GM18858 (cell line): Measurements from ENCODE around the gene SLC39A11.

Experiments
- ATAC-seq: cut with Tn5 transposase; IDR thresholded peaks from one replicate; pipeline ENCODE4 v1.9.1; 2021; ENCODE audit not compliant: unreplicated experiment

Gene SLC39A11

GRCh38 chr17:72667096-72668063 lies 425.1 kb downstream of the SLC39A11 start:
- no peak for ATAC-seq

GRCh38 chr17:72665852-72666851 lies 426.3 kb downstream of the SLC39A11 start:
- ATAC-seq, result no peak

- no peak for ATAC-seq
These were observed 429.7 kb downstream of the SLC39A11 start for GRCh38 chr17:72662827-72663190.

DNA sequence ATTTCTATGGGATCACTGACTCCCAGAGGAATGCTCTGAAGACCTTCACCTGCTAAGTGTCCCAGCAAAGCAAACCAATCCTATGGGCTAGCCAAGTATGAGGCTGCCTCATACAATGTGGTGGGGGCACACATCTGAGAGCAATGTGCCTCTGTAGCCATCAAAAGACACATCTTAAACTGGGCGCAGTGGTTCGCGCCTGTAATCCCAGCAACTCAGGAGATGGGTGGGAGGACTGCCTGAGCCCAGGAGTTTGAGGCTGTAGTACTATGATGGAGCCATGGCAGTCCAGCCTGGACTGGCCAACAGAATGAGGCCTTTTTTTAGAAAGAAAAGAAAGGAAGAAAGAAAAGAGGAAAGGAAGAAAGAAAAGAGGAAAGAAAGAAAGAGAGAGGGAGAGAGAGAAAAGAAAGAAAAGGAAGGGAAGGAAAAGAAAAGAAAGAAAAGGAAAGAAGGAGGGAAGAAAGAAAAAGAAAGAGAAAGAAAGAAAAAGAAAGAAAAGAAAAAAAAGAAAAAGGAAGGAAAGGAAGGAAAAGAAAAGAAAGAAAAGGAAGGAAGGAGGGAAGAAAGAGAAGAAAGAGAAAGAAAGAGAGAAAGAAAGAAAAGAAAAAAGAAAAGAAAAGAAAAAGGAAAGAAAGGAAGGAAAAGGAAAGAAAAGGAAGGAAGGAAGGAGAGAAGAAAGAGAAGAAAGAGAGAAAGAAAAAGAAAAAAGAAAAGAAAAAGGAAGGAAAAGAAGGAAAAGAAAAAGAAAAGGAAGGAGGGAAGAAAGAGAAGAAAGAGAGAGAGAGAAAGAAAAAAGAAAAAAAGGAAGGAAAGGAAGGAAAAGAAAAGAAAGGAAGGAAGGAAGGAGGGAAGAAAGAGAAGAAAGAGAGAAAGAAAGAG lies 430.3 kb downstream of the SLC39A11 start:
- ATAC-seq, result no peak

DNA sequence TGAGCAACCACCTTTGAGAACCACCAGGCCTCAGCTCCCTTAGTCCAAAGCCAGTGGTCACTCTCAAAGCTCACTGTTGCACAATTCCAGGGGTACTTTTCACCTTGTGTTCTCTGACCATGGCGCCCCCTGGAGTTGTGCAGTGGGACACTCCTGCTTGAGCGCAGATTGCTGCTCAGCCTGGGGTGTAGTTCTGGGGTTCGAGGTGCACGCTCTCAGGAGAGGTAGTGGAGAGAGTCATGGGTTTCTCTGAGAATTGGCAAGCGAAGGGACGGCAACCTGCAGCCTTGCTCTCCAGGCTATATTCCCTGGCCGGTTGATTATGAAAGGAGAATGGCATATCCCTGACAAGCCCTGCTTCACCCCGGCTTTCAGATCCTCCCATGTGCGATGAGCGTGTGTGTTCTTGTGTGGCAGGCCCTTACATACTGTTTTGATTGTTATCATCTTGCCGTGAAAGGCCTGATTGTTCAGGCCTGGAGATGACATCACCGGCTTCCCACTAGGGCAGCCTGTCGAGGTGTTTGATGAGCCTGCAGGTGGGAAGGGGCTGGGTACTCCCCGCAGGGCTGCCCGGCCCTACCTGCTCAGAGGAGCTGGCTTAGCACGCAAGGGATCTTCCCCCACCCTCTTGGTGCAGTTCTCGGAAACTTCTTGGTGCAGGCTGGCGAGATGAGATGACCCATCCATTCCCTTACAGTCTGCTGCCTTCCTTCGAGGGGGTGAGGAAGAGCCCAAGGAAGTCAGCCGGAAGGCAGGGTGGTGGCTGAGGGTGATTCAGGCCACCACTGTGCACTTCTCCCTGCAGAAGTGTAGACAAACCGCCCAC lies 431.2 kb downstream of the SLC39A11 start:
- no peak for ATAC-seq

- ATAC-seq, result no peak
These were observed 432.0 kb downstream of the SLC39A11 start for GRCh38 chr17:72660274-72661115.

DNA sequence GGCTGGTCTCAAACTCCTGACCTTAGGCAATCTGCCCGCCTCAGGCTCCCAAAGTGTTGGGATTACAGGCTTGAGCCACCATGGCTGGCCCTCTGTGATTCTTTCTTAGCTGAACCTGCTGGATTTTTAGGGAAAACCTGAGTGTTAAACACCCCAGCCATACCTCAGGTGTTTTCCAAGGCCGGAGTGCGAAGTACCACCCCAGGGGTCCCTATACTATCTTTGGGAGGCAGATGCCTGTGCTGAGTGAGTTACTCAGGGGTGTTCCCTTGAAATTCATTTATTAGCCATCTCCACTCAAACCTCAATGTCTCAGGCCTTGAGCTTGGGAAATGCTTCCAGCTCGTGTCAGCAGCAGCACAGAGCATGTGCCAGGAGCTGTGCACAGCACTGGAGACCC lies 432.7 kb downstream of the SLC39A11 start:
- ATAC-seq, result no peak

DNA sequence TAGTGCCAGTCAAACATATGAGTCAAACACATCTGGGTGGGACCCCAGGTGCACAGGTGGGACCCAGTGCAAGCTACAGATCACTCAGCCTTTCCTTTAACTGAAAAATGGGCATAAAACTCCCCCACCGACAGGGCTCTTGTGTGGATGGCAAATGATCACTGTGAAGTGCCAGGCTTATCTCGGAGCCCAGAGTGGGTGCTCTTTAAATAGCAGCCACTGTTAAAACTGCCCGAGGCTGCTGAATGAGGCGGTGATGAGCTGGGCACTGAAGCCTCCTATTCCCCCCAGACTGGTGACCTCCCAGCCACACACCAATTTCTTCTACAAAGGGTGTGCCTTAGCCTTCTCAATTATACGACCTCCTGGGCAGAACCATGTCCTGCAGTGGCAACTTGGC lies 433.8 kb downstream of the SLC39A11 start:
- ATAC-seq, result no peak

DNA sequence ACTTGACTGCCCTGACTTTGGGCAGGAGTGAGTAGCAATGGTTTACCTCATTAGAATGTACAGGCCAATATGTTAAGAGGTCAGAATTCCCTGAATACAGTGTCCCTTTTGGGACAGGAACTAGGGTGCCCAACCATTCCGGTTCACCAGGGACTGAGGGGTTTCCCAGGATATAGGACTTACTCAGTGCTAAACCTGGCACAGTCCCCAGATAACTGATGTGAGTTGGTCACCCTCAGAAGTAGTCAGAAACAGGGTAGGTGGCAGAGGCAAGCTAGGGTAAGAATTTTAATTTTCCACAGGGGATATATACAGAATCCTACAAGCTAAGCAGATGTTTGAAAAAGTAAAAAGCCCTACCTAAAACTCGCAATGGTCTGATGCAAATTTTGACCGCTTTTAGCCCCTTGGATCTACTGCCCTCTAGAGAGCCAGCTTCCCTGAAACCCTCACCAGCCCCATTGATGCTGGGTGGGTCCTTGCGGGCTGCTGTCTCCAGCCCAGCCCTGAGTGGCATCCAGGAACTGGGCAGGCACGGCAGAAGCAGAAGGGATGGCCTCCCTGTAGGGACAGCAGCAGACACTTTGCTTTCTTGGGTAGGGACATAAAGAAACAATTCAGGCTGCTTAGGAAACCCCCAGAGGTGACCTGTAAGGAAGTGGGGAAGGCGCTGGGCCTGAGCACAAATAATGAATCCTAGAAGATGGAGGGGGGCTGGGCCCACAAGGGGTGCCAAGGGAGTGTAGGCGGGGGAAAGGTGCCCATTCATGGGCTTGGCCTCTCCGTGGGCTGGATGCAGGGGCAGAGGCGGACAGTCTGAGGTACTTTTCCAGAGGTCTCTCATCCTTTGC lies 434.8 kb downstream of the SLC39A11 start:
- no peak for ATAC-seq

DNA sequence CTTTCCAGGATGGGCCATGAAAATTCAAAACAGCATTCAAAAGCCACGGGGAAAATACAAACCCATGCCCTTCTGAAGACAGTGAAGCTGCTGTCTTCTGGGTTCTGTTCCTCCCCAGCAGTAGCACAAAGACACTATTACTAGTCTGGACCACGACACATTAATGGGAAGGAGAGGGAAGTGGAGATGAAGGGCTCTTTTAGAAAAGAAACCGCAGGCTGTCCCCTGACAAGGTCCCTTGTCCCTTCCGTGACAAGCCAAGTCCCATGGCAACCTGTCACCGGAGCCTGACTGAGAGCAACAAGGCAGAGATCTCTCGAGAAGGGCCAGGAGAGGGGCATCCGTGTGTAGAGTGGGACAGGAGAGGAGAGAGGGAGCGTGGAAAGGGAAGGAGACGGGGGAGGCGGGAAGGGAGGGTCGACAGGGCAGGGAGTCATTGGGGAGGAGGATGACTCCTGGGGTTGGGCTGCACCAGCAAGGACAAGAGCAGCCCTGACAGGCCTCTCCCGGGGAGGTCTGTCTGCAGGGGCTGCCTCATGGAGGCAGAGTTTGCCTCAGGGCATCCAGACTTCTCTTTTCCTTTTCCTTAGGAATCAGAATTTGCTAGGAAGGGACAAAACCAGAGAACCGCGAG lies 436.2 kb downstream of the SLC39A11 start:
- no peak for ATAC-seq

DNA sequence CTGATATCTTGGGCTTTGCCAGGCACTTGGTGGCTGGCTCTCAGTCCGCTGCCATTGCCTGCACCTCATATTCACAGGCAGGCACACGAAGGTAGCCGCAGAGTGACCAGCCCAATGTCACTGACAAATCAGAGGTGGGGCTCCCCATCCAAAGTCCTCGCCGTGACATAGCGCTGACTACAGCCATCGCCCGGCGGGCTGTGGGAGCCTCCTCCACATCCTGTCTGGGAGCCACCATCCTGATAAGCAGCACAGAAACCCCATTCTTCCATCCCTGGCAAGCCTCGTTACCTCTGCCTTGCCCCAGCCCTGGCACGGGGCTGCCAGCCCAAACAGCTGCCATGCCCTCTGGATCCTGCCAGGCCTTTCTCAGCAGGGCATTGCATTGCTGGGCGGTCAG lies 437.8 kb downstream of the SLC39A11 start:
- no peak for ATAC-seq

GRCh38 chr17:72651988-72652387 lies 440.5 kb downstream of the SLC39A11 start:
- ATAC-seq, result no peak

GRCh38 chr17:72648702-72649101 lies 443.8 kb downstream of the SLC39A11 start:
- ATAC-seq, result no peak

DNA sequence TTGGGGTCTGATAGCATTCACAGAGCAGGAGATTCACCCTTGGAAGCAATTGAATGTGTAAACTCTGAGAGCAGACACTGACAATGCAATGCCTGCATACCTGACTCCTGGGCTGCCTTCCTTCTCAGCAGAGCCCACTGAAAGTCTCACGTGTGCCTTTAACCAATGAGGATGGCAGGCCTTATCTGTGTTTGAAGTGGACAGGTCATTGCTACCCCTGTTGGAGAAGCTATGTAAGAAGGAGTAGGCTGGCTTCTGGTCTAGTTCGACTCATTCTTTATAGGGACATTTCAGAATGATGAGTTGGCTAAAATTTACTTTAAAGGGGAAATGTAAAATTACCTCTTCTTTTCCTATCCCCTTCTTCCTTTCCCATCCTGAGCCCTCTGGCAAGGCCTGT lies 446.3 kb downstream of the SLC39A11 start:
- no peak for ATAC-seq

DNA sequence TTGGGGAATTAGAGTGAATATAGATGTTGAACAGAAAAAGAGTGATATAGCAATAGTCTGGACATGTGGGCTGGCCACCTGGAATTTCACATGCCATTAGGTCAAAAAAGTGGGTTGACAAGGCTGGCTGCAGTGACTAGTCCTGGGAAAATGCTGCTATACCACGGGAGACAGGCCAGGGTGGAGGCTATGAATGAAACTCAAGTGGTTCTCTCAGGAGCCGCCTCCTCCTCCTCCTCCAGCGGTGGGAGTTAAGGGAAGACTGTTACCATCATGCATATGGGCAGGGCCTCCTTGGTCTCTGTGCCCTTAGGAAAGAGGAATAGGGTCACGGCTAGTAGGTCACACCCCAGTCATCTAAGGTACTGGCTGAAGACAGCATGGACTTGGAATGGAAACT lies 448.0 kb downstream of the SLC39A11 start:
- no peak for ATAC-seq

- ATAC-seq, result no peak
These were observed 448.8 kb downstream of the SLC39A11 start for GRCh38 chr17:72643575-72644216.

DNA sequence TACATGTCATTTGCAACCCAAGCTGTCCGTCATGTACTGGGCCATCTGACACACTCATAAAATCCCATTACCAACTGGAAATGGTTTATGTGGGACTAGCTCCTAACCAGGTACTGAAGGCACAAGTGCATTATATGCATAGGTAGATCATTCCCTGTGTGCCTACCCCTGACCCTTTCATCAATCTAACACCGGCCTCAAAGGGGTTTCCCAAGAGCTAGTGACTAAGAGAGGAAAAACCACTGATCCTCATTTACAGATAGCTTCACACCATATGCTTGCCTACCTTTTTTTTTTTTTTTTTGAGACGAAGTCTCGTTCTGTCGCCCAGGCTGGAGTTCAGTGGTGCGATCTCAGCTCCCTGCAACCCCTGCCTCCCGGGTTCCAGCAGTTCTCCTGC lies 449.8 kb downstream of the SLC39A11 start:
- no peak for ATAC-seq
